ENCODE results near the gene TEDC2. TPM values are rescaled to one million over a fixed set of nuclear protein-coding genes. Genes with fewer than 3 reads are reported as not detected.
A peak's percentile ranks its signal among the peaks of the same experiment; 100 is the strongest.

TEDC2 gene
- total and polyA plus RNA-seq, 2 experiments from 2014 or later, result 6.2 to 7.1 TPM

DNA sequence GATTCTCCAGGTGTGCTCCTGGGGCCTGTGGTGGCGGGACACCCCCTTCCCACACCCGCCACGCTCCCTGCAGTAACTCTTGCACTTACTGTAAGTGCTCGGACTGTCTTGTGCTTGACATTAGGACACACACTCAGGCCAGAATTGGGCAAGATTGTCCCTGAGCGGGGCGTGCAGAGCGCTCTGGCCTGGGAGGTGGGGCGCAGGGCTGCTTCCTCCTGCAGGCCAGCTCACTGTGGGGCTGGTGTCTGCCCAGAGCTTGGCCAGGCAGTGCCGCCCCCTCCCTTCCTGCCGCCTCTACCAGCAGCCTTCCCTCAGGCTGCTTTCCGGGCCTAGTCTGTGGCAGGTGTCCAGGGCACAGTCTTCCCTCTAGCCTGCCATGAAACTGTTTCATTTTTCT, 47.8 kb downstream of the TEDC2 start:
- Histone ChIP-seq H3K4me3 (no peak overlapping the region), H3K4me1 (ENCODE audit: insufficient read depth) (peaks cover 5% of the 10 kb centered on the region), H3K9me3 (ENCODE audit: low read depth) (no peaks in the 10 kb centered on the region), H3K27me3 (no peaks in the 10 kb centered on the region), H3K79me2 (no peaks in the 10 kb centered on the region), H3K9me2 (replicated peaks; ENCODE audit: insufficient read depth) (no peaks in the 10 kb centered on the region), H2AFZ (no peak overlapping the region), H4K20me1 (ENCODE audit: insufficient read depth, poor library complexity, severe bottlenecking) (no peaks in the 10 kb centered on the region), H3K4me2 (no peak overlapping the region), H3K27ac (no peak overlapping the region), H3K36me3 (replicated peaks; ENCODE audit: insufficient read depth, low read depth) (no peaks in the 10 kb centered on the region)
- TF ChIP-seq EZH2 (IDR thresholded peaks at IDR 0.05; ENCODE audit: borderline replicate concordance) (no peak), EZH2phosphoT487 (IDR thresholded peaks at IDR 0.05; ENCODE audit: low read depth, severe bottlenecking, unreplicated experiment) (no peak)
- TF ChIP-seq, protein P1, sequence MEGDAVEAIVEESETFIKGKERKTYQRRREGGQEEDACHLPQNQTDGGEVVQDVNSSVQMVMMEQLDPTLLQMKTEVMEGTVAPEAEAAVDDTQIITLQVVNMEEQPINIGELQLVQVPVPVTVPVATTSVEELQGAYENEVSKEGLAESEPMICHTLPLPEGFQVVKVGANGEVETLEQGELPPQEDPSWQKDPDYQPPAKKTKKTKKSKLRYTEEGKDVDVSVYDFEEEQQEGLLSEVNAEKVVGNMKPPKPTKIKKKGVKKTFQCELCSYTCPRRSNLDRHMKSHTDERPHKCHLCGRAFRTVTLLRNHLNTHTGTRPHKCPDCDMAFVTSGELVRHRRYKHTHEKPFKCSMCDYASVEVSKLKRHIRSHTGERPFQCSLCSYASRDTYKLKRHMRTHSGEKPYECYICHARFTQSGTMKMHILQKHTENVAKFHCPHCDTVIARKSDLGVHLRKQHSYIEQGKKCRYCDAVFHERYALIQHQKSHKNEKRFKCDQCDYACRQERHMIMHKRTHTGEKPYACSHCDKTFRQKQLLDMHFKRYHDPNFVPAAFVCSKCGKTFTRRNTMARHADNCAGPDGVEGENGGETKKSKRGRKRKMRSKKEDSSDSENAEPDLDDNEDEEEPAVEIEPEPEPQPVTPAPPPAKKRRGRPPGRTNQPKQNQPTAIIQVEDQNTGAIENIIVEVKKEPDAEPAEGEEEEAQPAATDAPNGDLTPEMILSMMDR (IDR thresholded peaks at IDR 0.05; ENCODE audit: poor library complexity), result no peak
- DNase-seq (ENCODE audit: low spot score), result no peak
- WGBS (ENCODE audit: low lambda C conversion rate, missing lambda C conversion rate), result 97% methylated on average over 11 of the region's 11 CpGs

DNA sequence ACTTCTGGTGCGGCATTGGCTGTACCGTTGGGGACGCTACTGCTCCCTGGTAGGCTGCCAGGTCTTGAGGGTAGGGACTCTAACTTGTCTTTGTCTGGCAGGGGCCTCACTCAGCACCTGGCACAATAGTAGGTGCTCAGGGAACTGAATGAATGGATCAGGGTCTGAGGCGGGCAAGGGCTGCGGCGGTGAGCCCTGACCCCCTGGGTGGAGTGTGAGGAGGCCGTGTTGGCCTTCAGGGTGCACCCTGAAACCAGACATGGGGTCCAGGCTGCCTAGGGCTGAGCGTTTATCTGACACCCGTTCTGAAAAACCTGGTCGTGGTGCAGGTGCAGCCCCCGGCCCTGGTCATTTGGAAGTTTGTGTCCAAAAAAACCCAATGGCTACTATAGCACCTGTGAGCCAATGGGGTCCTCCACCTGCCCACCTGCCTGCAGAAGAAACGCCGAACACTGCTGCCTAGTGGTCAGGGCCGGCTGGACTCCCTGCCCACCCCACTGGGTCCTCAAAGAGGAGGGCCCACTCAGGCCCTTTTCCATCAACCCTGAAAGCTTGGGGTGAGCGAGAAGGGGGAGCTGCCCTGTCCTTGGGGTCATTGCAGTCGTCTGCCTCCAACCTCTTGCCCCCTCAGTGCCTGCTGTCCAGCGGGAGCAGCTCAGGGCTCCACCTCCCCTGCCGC, 49.0 kb downstream of the TEDC2 start:
- 92% methylated on average over 18 of the region's 18 CpGs for WGBS (ENCODE audit: low lambda C conversion rate, missing lambda C conversion rate)
- no peaks in the 10 kb centered on the region for H3K27me3 ChIP-seq
- no peaks in the 10 kb centered on the region for H3K9me3 ChIP-seq (ENCODE audit: low read depth)
- H3K9me2 ChIP-seq (replicated peaks; ENCODE audit: insufficient read depth), result no peaks in the 10 kb centered on the region
- DNase-seq (ENCODE audit: low spot score), result no peak
- no peak overlapping the region for H3K4me3 ChIP-seq
- no peaks in the 10 kb centered on the region for H3K36me3 ChIP-seq (replicated peaks; ENCODE audit: insufficient read depth, low read depth)
- peaks cover under 1% of the 10 kb centered on the region for H3K79me2 ChIP-seq
- peaks cover 8% of the 10 kb centered on the region for H3K4me1 ChIP-seq (ENCODE audit: insufficient read depth)
- no peaks in the 10 kb centered on the region for H4K20me1 ChIP-seq (ENCODE audit: insufficient read depth, poor library complexity, severe bottlenecking)
- TF ChIP-seq EZH2 (IDR thresholded peaks at IDR 0.05; ENCODE audit: borderline replicate concordance) (no peak), EZH2phosphoT487 (IDR thresholded peaks at IDR 0.05; ENCODE audit: low read depth, severe bottlenecking, unreplicated experiment) (no peak)
- TF ChIP-seq, protein P1 (IDR thresholded peaks at IDR 0.05; ENCODE audit: poor library complexity), result no peak
- H3K27ac ChIP-seq, result no peak overlapping the region
- H3K4me2 ChIP-seq, result no peak overlapping the region
- no peak overlapping the region for H2AFZ ChIP-seq

DNA sequence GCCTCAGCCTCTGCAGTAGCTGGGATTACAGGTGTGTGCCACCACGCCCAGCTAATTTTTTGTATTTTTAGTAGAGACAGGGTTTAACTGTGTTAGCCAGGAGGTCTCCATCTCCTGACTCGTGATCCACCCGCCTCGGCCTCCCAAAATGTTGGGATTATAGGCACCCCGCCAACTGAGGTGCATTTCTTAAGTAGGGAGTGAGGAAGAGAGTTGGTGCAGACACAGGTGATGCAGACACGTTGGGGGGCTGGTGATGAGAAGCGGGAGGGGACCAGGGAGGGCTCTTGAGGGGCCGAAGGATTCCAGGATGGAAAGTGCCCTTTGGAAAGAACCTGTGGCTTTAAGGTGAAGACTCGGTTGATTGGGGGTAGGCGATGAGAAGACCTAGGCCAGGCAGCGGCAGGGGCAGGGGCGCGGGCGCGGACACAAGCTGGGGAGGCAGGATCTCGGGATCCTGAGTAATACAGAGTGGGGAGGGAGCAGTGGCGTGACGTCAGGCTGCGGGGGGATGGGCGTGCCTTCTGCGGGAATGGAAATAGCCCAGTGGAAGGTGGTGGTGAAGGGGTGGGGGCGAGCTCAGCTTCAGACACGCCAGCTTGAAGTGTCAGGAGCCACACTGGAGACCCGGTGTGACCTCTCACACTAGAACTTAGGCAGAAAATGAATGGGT, 51.4 kb downstream of the TEDC2 start:
- no peak overlapping the region for H3K27ac ChIP-seq
- TF ChIP-seq, protein P1 (IDR thresholded peaks at IDR 0.05; ENCODE audit: poor library complexity), result no peak
- TF ChIP-seq EZH2 (IDR thresholded peaks at IDR 0.05; ENCODE audit: borderline replicate concordance) (no peak), EZH2phosphoT487 (IDR thresholded peaks at IDR 0.05; ENCODE audit: low read depth, severe bottlenecking, unreplicated experiment) (no peak)
- no peaks in the 10 kb centered on the region for H3K9me2 ChIP-seq (replicated peaks; ENCODE audit: insufficient read depth)
- H2AFZ ChIP-seq, result no peak overlapping the region
- no peaks in the 10 kb centered on the region for H3K27me3 ChIP-seq
- WGBS (ENCODE audit: low lambda C conversion rate, missing lambda C conversion rate), result 76% methylated on average over 13 of the region's 24 CpGs
- H3K36me3 ChIP-seq (replicated peaks; ENCODE audit: insufficient read depth, low read depth), result no peaks in the 10 kb centered on the region
- H3K4me2 ChIP-seq, result no peak overlapping the region
- DNase-seq (ENCODE audit: low spot score), result peak; percentile 74
- peaks cover 17% of the 10 kb centered on the region for H3K4me1 ChIP-seq (ENCODE audit: insufficient read depth)
- H3K9me3 ChIP-seq (ENCODE audit: low read depth), result no peaks in the 10 kb centered on the region
- peaks cover 25% of the 10 kb centered on the region for H3K79me2 ChIP-seq
- peaks cover 20% of the 10 kb centered on the region for H4K20me1 ChIP-seq (ENCODE audit: insufficient read depth, poor library complexity, severe bottlenecking)
- H3K4me3 ChIP-seq, result no peak overlapping the region

All from hepatocyte (in vitro differentiated cells).